ENCODE measurements around the gene ZNF536.

GRCh38 chr19:30570194-30570593, 198.0 kb downstream of the ZNF536 start:
- TF ChIP-seq CTCF (IDR thresholded peaks at IDR 0.05) = no peak
- no peak for TF ChIP-seq RELA (CRISPR knock-in tag; IDR thresholded peaks at IDR 0.05; ENCODE audit: borderline replicate concordance)
- no peak for TF ChIP-seq CREB1 (CRISPR knock-in tag; IDR thresholded peaks at IDR 0.05)
- TF ChIP-seq ETV6 (CRISPR knock-in tag; IDR thresholded peaks at IDR 0.05) = no peak
